LNCAP (cell line): ENCODE measurements around the gene MRPS24.

Experiments
- CTCF ChIP-seq: fragments of 450-650 bp; IDR thresholded peaks from 2 replicates; pipeline ENCODE4 v1.5.1; 2017; ENCODE audit warnings: mild to moderate bottlenecking

The MRPS24 gene

GRCh38 chr7:43880596-43880995 lies 11.3 kb upstream of the MRPS24 start:
- no peak for TF ChIP-seq CTCF

GRCh38 chr7:43879477-43879876 lies 10.2 kb upstream of the MRPS24 start:
- no peak for TF ChIP-seq CTCF

GRCh38 chr7:43878867-43879266 lies 9.6 kb upstream of the MRPS24 start:
- TF ChIP-seq CTCF = no peak

GRCh38 chr7:43877968-43878864 lies 8.9 kb upstream of the MRPS24 start:
- TF ChIP-seq CTCF = no peak

- no peak for TF ChIP-seq CTCF
Measured at GRCh38 chr7:43876976-43877745, 7.8 kb upstream of the MRPS24 start.

- TF ChIP-seq CTCF = no peak
Measured at GRCh38 chr7:43876241-43876640, 6.9 kb upstream of the MRPS24 start.

- no peak for TF ChIP-seq CTCF
Measured at GRCh38 chr7:43873300-43873699, 4.0 kb upstream of the MRPS24 start.
